IMR-90 (cell line): Measurements from ENCODE around the gene LCE2B. TPM values are rescaled to one million over a fixed set of nuclear protein-coding genes. Genes with fewer than 3 reads are reported as not detected.

Source experiments
- ATAC-seq: fragments of 200-7000 bp; cut with Tn5 transposase; 2 replicates; pipeline ENCODE4 v1.9.1; 2020; ENCODE audit warnings: low read depth, mild to moderate bottlenecking, moderate library complexity
- BruUV-seq: library from RNA; stranded (reverse); fragments of 400-500 nt; replicated peaks from 2 replicates; lab custom pipeline; 2021; lab: Mats Ljungman, UMichigan
- CTCF ChIA-PET: fragments of 300-600 bp; formaldehyde crosslinking; extraction: SDS; loops from one replicate; lab custom pipeline; 2021; ENCODE audit warnings: antibody characterized with exemption; lab: Yijun Ruan, JAX
- POLR2A ChIA-PET: fragments of 300-600 bp; sonication (Branson Sonifier 250); formaldehyde crosslinking; loops from one replicate; lab custom pipeline; 2022; ENCODE audit warnings: antibody characterized with exemption; ENCODE audit not compliant: unreplicated experiment; lab: Charles Lee
- DNase-seq: peaks from one replicate; pipeline ENCODE4 v3.0.0; 2013
- H2AFZ ChIP-seq: replicated peaks from 2 replicates; pipeline ENCODE3; 2013; ENCODE audit warnings: low read length, mild to moderate bottlenecking; ENCODE audit not compliant: poor library complexity
- H2AK5ac ChIP-seq: 2 replicates; pipeline ENCODE4 v1.6.1; 2013; ENCODE audit warnings: low read depth, low read length, inconsistent platforms
- H2AK9ac ChIP-seq: replicated peaks from 2 replicates; pipeline ENCODE3; 2013; ENCODE audit warnings: mild to moderate bottlenecking, low read depth, low read length, moderate library complexity; ENCODE audit not compliant: poor library complexity
- H2BK120ac ChIP-seq: 2 replicates; pipeline ENCODE4 v1.6.1; 2013; ENCODE audit warnings: low read depth, low read length, inconsistent platforms
- H2BK15ac ChIP-seq: 3 replicates; pipeline ENCODE4 v1.6.1; 2013; ENCODE audit warnings: low read depth, low read length, inconsistent platforms
- H2BK20ac ChIP-seq: 2 replicates; pipeline ENCODE4 v1.6.1; 2013; ENCODE audit warnings: low read depth, mild to moderate bottlenecking, inconsistent platforms, low read length, moderate library complexity
- H2BK5ac ChIP-seq: 2 replicates; pipeline ENCODE4 v1.6.1; 2013; ENCODE audit warnings: mild to moderate bottlenecking, low read depth, low read length, inconsistent platforms; ENCODE audit not compliant: poor library complexity, severe bottlenecking
- H3K14ac ChIP-seq: replicated peaks from 2 replicates; pipeline ENCODE4 v1.6.1; 2013; ENCODE audit warnings: low read depth, low read length, inconsistent platforms
- H3K18ac ChIP-seq: 2 replicates; pipeline ENCODE4 v1.6.1; 2013; ENCODE audit warnings: low read depth, low read length, control low read depth
- H3K23ac ChIP-seq: 2 replicates; pipeline ENCODE4 v1.6.1; 2013; ENCODE audit warnings: low read depth, low read length, inconsistent platforms
- H3K27ac ChIP-seq: 2 replicates; pipeline ENCODE4 v1.5.1; 2013; ENCODE audit warnings: mild to moderate bottlenecking, control low read depth, low read length; ENCODE audit not compliant: insufficient read depth
- H3K27me3 ChIP-seq: 2 replicates; pipeline ENCODE4 v1.6.1; 2013; ENCODE audit warnings: low read length; ENCODE audit not compliant: control insufficient read depth, insufficient read depth
- H3K36me3 ChIP-seq: 2 replicates; pipeline ENCODE4 v1.6.1; 2013; ENCODE audit warnings: low read length, mixed read lengths; ENCODE audit not compliant: control insufficient read depth, insufficient read depth
- H3K4ac ChIP-seq: 2 replicates; pipeline ENCODE4 v1.6.1; 2013; ENCODE audit warnings: low read depth, low read length, inconsistent platforms
- H3K4me1 ChIP-seq: 2 replicates; pipeline ENCODE4 v1.6.1; 2013; ENCODE audit warnings: low read length, mixed read lengths; ENCODE audit not compliant: control insufficient read depth, insufficient read depth
- H3K4me2 ChIP-seq: 2 replicates; pipeline ENCODE4 v1.6.1; 2013; ENCODE audit warnings: low read depth, mild to moderate bottlenecking, control low read depth, low read length, moderate library complexity
- H3K4me3 ChIP-seq: 2 replicates; pipeline ENCODE4 v1.5.1; 2013; ENCODE audit warnings: low read depth, mild to moderate bottlenecking, control low read depth, low read length, moderate library complexity; ENCODE audit not compliant: insufficient read depth
- H3K56ac ChIP-seq: 2 replicates; pipeline ENCODE4 v1.6.1; 2013; ENCODE audit warnings: low read length, inconsistent platforms; ENCODE audit not compliant: insufficient read depth; ENCODE audit errors: extremely low read depth
- H3K79me1 ChIP-seq, 2 experiments: 2 replicates each; pipeline ENCODE4 v1.6.1; 2013; ENCODE audit warnings: low read length in 2 of 2, inconsistent platforms in 1 of 2, low read depth in 1 of 2
- H3K9ac ChIP-seq: 2 replicates; pipeline ENCODE4 v1.6.1; 2013; ENCODE audit warnings: low read depth, low read length, control low read depth
- H3K9me1 ChIP-seq: 2 replicates; pipeline ENCODE4 v1.6.1; 2013; ENCODE audit warnings: low read length, inconsistent platforms; ENCODE audit not compliant: insufficient read depth
- H3K9me3 ChIP-seq: 2 replicates; pipeline ENCODE4 v1.6.1; 2013; ENCODE audit warnings: low read length; ENCODE audit not compliant: control insufficient read depth, insufficient read depth
- H4K20me1 ChIP-seq: 2 replicates; pipeline ENCODE4 v1.6.1; 2013; ENCODE audit warnings: low read length, inconsistent platforms; ENCODE audit not compliant: insufficient read depth
- H4K5ac ChIP-seq: 2 replicates; pipeline ENCODE4 v1.6.1; 2013; ENCODE audit warnings: mild to moderate bottlenecking, low read depth, low read length, control low read depth
- H4K8ac ChIP-seq, 2 experiments: 2 replicates each; pipeline ENCODE4 v1.6.1; 2013; ENCODE audit warnings: low read depth in 2 of 2, low read length in 2 of 2, control low read depth in 1 of 2, inconsistent platforms in 1 of 2
- H4K91ac ChIP-seq: 2 replicates; pipeline ENCODE4 v1.6.1; 2013; ENCODE audit warnings: low read depth, low read length, inconsistent platforms; ENCODE audit not compliant: insufficient read depth
- BHLHE40 ChIP-seq: fragments of 150-350 bp; IDR thresholded peaks from 2 replicates; pipeline ENCODE4 v1.6.1; 2016; ENCODE audit warnings: mild to moderate bottlenecking, low read depth, low read length
- CEBPB ChIP-seq: IDR thresholded peaks from 2 replicates; pipeline ENCODE4 v1.6.1; 2012; ENCODE audit warnings: low read depth, low read length, improper control_type of control experiment
- CHD1 ChIP-seq: IDR thresholded peaks from 2 replicates; pipeline ENCODE4 v1.6.1; 2012; ENCODE audit warnings: low read depth, low read length, improper control_type of control experiment
- CTCF ChIP-seq: conservative IDR thresholded peaks from 2 replicates; pipeline ENCODE4 v1.5.1; 2012; ENCODE audit warnings: mild to moderate bottlenecking, low read depth, low read length, improper control_type of control experiment
- ELK1 ChIP-seq: fragments of 150-350 bp; IDR thresholded peaks from 2 replicates; pipeline ENCODE4 v1.6.1; 2016; ENCODE audit warnings: low read depth, mild to moderate bottlenecking, low read length, moderate library complexity, borderline replicate concordance
- FOS ChIP-seq: fragments of 150-350 bp; IDR thresholded peaks from 2 replicates; pipeline ENCODE4 v1.6.1; 2016; ENCODE audit warnings: low read depth, low read length
- MAZ ChIP-seq: IDR thresholded peaks from 2 replicates; pipeline ENCODE4 v1.6.1; 2012; ENCODE audit warnings: low read depth, mild to moderate bottlenecking, low read length, improper control_type of control experiment, moderate library complexity, borderline replicate concordance
- MXI1 ChIP-seq: IDR thresholded peaks from 2 replicates; pipeline ENCODE4 v1.6.1; 2012; ENCODE audit warnings: low read depth, mild to moderate bottlenecking, low read length, moderate library complexity, borderline replicate concordance
- NFE2L2 ChIP-seq: fragments of 150-350 bp; IDR thresholded peaks from 2 replicates; pipeline ENCODE4 v1.6.1; 2016; ENCODE audit warnings: low read depth, mild to moderate bottlenecking, low read length
- POLR2A ChIP-seq: IDR thresholded peaks from 2 replicates; pipeline ENCODE4 v1.6.1; 2012; ENCODE audit warnings: mild to moderate bottlenecking, low read depth, low read length
- RCOR1 ChIP-seq: IDR thresholded peaks from 2 replicates; pipeline ENCODE4 v1.6.1; 2012; ENCODE audit warnings: mild to moderate bottlenecking, low read length, improper control_type of control experiment; ENCODE audit not compliant: insufficient replicate concordance
- RFX5 ChIP-seq: IDR thresholded peaks from 2 replicates; pipeline ENCODE4 v1.8.0; 2012; ENCODE audit warnings: low read depth, mild to moderate bottlenecking, low read length, moderate library complexity
- USF2 ChIP-seq: fragments of 150-350 bp; IDR thresholded peaks from 2 replicates; pipeline ENCODE4 v1.6.1; 2017; ENCODE audit warnings: mild to moderate bottlenecking, antibody characterized with exemption, low read length, low read depth
- WGBS, 2 experiments: methylation state at CpG; one replicate each; pipeline versions ENCODE4 v1.1.5 to v1.1.7; 2013; ENCODE audit warnings: missing lambda C conversion rate in 2 of 2; ENCODE audit not compliant: insufficient read length in 1 of 2; ENCODE audit errors: extremely low coverage in 2 of 2; 5-methylcytosine and 5-hydroxymethylcytosine counted together
- dilution Hi-C: fragments of 300-500 bp; cut with HindIII; formaldehyde crosslinking; loops from one replicate; pipeline ENCODE4 v1.14.3; 2018; ENCODE audit warnings: low sequenced_read_pairs; ENCODE audit not compliant: unreplicated experiment
- in situ Hi-C: fragments of 300-500 bp; cut with MboI; formaldehyde crosslinking; loops from 3 replicates; pipeline ENCODE4 v1.14.3; 2019; ENCODE audit warnings: low sequenced_read_pairs, inconsistent platforms, mixed read lengths
- intact Hi-C: fragments of 100-400 bp; cut with micrococcal nuclease; formaldehyde crosslinking; loops from 2 replicates; pipeline ENCODE4 v1.10.0; 2022
- polyA plus RNA-seq, 3 experiments: library from polyadenylated mRNA; depleted of rRNA; stranded (reverse); fragments of >200 nt; gene quantifications; 2 replicates each; pipeline ENCODE4 v1.2.3, GENCODE V29; 2012; ENCODE audit warnings: low replicate concordance in 1 of 3
- total RNA-seq: library from RNA; depleted of rRNA; stranded (reverse); fragments of >200 nt; gene quantifications from 2 replicates; pipeline ENCODE4 v1.2.3, GENCODE V29; 2012

The LCE2B gene
- total and polyA plus RNA-seq, 2 of the 4 experiments (the other 2 are of a cell fraction), result not detected

DNA sequence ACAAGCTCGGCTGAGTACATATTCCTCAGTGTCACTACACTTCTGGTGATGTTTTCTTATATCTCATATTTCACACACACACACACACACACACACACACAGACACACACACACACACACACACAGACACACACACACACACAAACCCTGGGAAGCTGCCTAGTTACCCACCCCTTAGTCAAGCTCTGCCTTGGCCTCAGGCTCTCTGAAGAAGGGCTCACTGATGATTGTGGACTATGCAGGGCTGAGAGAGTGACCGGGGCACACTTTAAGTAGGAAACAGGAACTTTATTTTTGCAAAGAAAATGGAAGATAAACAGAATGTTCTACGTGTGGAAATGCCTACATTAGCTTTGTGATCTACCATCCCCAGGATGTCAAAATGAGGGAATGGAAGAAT lies 42.0 kb upstream of the LCE2B start:
- ATAC-seq (no peak), DNase-seq (no peak)
- Histone ChIP-seq H2BK5ac (no peak overlapping the region), H3K4me1 (no peaks in the 10 kb centered on the region), H3K27me3 (no peaks in the 10 kb centered on the region), H3K9me3 (no peaks in the 10 kb centered on the region), H2AFZ (no peak overlapping the region), H2BK20ac (no peak overlapping the region), H2AK9ac (no peak overlapping the region), H3K4me3 (no peak overlapping the region), H2BK120ac (no peak overlapping the region), H4K5ac (no peak overlapping the region), H3K27ac (no peak overlapping the region), H3K36me3 (no peaks in the 10 kb centered on the region), H3K4me2 (no peak overlapping the region), H3K9me1 (no peaks in the 10 kb centered on the region), H3K56ac (no peak overlapping the region), H3K9ac (no peak overlapping the region), H2BK15ac (no peak overlapping the region), H4K20me1 (no peaks in the 10 kb centered on the region), H4K8ac (no peak overlapping the region), H3K79me1 (no peaks in the 10 kb centered on the region), H3K18ac (no peak overlapping the region), H3K14ac (no peak overlapping the region), H2AK5ac (no peak overlapping the region), H3K23ac (no peak overlapping the region), H3K4ac (no peak overlapping the region), H4K91ac (no peak overlapping the region)
- WGBS, 2 experiments, result no CpG with 5 or more reads among the region's 3 CpGs
- POLR2A ChIA-PET, result no interaction called here
- dilution Hi-C loops (no loop called here), in situ Hi-C loops (no loop called here), intact Hi-C loops (no loop called here)
- CTCF ChIA-PET, result interaction anchor here (0.7 kb wide), 1 partner anchor 195 kb away, joined by 4 read pairs; no protein-coding TSS in a partner anchor
- BruUV-seq, result no TSS peak
- TF ChIP-seq BHLHE40 (no peak), FOS (no peak), RFX5 (no peak), USF2 (no peak), ELK1 (no peak), POLR2A (no peak), CHD1 (no peak), CEBPB (no peak), RCOR1 (no peak), CTCF (no peak), MAZ (no peak), MXI1 (no peak), NFE2L2 (no peak)
